ENCODE results near the gene CSNK2B.

The CSNK2B gene

DNA sequence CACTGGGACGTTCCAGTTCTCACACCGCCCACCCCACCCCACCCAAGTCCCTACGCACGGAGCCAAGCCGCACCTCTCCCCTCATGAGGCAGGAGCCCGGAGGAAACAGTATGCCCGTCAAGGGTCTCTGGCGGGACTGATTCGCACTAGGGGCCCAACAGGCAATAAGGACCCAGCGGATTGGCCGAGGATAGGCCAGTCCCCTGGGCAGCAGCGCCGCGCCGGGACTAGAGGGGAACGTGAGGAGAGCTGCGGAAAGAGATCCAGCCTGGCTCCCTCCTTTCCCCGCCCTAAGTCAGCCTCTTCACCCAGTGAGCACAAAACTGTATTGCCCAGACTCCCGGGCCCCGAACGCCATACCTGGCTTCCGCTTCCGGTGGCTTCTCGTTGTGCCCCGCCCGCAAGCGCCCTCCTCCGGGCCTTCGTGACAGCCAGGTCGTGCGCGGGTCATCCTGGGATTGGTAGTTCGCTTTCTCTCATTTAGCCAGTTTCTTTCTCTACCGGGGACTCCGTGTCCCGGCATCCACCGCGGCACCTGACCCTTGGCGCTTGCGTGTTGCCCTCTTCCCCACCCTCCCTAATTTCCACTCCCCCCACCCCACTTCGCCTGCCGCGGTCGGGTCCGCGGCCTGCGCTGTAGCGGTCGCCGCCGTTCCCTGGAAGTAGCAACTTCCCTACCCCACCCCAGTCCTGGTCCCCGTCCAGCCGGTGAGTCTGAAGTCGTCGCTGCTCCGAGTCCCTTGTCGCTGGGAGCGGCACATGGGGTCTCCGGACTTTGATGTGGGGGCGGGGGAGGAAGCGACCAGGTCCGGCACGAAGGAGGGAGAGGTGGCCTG lies at the start of gene CSNK2B:
CSNK2B (plus strand) TSS at position 580 of the 836 bp plus-strand sequence. CDS start 752 bp downstream, outside the sequence.
- peak; percentile 96 for DNase-seq

GRCh38 chr6:31617010-31617409 lies 48.9 kb upstream of the CSNK2B start:
- no peak for DNase-seq

DNA sequence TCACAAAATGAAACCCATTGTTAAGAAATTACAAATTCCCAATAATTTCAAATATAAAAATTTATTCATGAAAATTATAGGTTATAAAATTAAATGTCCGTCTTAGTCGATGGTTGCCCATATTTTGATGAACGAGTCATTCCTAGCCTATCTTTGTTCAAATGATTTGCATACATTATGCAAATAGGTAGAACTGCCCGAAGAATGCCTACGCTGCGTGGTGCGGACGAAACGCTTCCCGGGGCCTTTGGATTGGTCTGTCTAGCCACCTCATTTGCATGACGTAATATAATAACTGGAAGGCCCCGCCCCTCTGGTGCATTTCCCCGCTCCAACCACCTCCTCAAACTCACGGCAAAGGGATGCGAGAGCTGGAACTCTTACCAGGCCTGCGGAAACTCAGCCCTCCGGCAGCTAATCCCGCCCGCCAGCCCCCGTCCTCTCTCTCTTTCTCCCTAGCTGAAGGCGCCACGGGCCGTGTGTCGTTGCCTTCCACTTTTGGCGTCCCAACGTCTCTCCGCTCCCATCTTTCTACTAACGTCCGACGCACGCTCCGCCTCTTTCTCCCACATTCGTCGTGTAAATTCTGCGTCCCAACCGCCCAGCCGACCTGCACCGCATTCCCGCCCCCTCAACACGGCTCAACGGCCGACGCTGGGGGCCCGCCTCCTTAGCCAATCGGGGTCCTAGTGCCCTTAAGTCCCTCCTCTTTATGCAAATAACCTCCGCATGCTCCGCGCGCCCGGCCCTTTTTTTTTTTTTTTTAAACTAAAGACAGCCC lies 45.9 kb upstream of the CSNK2B start:
- DNase-seq: peak; percentile 92

DNA sequence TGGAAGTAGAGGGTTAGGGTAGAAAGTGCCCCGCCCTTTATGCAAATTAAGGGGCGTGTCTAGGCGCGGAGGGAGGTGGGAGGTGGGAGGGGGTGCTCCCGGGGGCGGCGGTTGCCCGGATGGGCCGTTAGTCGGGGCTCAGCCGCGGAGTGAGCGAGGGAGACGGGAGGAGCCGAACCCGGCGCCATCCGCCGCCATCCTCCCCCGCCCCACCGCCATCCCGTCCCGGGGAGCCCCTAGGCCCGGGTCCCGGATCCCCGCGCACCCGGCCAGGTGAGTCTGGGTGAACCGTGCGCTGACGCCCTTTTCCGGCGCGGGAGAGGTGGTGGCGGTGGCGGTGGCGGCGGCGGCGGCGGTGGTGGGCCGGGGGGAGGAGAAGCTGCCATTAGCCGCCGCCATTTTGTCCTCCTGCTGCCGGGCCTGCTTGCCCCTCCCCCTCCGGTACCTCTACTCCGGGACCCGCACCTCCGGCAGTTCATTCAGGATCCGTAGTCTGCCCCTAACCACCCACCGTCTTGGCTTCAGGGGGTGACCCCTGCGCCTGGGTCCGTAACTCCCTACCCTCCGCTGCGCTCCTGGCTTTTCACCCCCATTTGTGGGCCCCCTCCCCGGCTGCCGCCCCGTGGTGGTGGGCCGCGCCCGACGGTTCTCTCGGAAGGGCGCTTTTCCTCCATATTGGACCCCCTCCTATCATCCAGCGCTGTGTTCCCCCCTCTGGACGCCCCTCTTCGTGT lies 45.1 kb upstream of the CSNK2B start, which contains the start of gene PRRC2A:
PRRC2A (plus strand) TSS at position 130 of the 734 bp plus-strand sequence. CDS start 2,075 bp downstream, outside the sequence.
- peak; percentile 95 for DNase-seq

DNA sequence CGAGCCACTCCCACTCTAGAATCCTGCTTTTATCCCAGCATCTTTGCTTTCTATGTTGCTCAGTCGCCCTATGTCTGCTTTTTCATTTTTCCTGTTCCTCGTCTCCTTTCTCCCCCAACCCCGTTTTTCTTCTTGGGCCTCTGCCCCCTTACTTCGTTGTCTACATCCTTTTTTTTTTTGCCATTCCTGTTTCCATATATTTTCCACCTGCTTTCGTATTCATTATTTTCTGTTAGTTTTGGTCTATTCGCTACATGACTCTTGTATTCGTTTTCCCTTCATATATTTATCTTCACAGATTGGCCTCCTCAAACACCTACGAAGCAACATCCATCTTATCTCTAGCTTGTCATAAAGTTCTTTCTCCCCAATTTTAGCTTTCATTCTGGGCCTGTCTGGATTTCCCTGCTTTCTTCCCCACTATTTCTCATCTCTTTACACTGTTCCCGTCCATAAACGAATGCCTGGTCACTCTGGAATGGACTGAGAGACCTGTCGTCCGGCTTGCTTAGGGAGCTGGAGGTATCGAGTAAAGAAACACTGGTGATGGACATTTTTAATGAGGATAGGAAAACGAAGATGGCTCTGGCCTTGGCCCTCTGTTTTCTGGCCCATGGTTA lies 44.5 kb upstream of the CSNK2B start:
- DNase-seq: no peak

DNA sequence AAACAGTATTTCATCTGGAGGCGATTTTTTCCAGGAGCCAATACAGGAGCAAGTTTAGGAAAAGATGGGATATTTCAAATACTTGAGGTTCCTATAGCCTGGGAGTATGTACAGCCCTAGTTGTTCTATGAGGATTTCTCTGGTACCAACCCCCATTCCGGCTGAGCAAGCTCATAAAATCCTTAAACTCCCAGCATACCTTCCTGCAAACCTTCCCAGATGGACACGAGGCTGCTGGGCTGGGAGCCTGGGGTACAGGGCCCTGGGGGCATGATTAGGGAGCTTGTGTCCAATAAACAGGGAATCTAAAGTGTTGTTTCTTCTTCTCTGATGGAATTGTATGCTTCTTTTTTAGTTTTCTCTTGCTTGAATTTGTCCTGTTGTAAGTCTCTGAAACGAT lies 43.9 kb upstream of the CSNK2B start:
- no peak for DNase-seq

DNA sequence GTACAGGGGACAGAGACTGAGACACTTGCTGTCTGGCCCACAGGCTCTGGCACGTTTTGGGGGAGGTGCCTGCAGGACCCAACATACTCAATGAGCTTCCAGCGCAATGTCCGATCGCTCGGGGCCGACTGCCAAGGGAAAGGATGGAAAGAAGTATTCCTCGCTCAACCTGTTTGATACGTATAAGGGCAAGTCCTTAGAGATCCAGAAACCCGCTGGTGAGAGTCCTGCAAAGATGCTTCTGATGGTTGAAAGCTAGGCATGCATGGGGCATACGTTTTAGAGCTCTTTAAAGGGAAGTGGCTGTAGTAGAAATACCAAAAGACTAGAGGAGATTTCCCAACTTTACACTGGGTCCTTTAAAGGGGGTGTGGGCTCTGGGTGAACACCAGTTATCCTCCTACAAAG lies 43.2 kb upstream of the CSNK2B start:
- DNase-seq: no peak

DNA sequence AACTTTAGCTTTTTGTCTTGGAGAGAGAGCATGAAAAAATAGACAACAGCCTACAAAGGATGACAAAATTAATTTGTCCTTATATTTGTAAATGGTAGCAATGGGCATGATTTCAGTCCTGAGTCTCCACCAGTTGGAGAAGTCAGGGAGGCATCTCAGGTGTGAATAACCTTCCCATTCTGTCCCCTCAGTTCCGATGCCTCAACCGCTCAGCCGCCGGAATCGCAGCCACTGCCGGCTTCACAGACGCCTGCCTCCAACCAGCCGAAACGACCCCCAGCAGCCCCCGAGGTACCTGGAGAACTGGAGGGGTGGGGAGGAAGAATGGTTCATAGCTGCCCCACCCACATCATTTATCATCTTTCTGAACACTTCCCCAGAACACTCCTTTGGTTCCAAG lies 41.8 kb upstream of the CSNK2B start:
- no peak for DNase-seq

GRCh38 chr6:31626952-31627351 lies 38.9 kb upstream of the CSNK2B start:
- no peak for DNase-seq

DNA sequence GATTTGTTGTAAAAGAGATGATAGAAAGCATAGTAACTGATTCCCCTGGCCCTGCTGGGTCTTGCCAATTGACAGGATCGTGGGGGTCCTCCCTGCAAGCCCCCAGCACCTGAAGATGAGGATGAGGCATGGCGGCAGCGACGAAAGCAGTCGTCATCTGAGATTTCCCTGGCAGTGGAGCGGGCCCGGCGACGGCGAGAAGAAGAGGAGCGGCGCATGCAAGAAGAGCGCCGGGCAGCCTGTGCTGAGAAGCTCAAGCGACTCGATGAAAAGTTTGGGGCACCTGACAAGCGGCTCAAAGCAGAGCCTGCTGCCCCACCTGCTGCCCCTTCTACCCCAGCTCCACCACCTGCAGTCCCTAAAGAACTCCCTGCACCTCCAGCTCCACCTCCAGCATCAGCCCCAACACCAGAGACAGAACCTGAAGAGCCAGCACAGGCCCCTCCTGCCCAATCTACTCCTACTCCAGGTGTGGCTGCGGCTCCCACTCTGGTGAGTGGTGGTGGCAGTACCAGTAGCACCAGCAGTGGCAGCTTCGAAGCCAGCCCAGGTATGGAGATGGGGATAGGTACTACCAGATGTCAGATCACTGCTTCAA lies 38.1 kb upstream of the CSNK2B start:
- no peak for DNase-seq

DNA sequence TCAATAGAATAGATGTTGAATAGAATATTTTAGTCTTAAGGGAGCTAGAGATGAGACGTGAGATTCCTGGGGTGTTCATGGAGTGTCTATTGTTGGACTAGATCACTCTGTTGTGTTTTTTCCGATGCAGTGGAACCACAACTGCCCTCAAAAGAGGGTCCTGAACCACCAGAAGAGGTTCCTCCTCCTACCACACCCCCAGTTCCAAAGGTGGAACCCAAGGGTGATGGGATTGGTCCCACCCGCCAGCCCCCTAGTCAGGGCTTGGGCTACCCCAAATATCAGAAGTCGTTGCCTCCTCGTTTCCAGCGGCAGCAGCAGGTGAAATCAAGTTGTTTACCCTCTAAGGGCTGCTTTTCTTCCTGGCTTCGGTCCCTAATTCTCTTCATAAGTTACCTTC lies 36.9 kb upstream of the CSNK2B start:
- no peak for DNase-seq

- no peak for DNase-seq
Measured at GRCh38 chr6:31630177-31630934, 35.5 kb upstream of the CSNK2B start.

- no peak for DNase-seq
Measured at GRCh38 chr6:31631209-31631608, 34.7 kb upstream of the CSNK2B start.

DNA sequence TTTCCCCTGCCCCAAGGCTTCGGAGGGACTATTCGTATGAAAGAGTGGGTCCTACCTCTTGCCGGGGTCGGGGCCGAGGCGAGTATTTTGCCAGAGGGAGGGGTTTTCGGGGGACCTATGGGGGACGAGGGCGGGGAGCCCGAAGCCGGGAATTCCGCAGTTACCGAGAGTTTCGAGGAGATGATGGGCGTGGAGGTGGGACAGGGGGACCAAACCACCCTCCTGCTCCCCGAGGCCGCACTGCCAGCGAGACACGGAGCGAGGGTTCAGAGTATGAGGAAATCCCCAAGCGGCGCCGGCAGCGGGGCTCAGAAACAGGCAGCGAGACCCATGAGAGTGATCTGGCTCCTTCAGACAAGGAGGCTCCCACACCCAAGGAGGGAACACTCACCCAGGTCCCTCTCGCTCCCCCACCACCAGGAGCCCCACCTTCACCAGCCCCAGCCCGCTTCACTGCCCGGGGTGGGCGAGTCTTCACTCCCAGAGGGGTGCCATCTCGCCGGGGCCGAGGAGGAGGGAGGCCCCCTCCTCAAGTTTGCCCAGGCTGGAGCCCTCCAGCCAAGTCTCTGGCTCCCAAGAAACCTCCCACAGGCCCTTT lies 34.1 kb upstream of the CSNK2B start:
- no peak for DNase-seq

DNA sequence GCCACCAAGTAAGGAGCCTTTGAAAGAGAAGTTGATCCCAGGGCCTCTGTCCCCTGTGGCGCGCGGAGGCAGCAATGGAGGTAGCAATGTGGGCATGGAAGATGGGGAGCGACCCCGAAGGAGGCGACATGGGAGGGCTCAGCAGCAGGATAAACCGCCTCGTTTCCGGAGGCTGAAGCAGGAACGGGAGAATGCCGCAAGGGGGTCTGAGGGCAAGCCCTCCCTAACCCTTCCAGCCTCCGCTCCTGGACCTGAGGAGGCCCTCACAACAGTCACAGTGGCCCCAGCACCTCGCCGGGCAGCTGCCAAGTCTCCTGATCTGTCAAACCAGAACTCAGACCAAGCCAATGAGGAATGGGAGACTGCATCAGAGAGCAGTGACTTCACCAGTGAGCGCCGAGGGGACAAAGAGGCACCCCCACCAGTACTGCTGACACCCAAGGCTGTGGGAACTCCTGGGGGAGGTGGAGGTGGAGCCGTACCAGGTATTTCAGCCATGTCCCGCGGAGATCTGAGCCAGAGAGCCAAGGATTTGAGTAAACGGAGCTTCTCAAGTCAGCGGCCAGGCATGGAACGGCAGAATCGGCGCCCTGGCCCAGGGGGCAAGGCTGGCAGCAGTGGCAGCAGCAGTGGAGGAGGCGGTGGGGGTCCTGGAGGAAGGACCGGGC lies 33.5 kb upstream of the CSNK2B start:
- DNase-seq: no peak

GRCh38 chr6:31633447-31633846 lies 32.4 kb upstream of the CSNK2B start:
- no peak for DNase-seq

DNA sequence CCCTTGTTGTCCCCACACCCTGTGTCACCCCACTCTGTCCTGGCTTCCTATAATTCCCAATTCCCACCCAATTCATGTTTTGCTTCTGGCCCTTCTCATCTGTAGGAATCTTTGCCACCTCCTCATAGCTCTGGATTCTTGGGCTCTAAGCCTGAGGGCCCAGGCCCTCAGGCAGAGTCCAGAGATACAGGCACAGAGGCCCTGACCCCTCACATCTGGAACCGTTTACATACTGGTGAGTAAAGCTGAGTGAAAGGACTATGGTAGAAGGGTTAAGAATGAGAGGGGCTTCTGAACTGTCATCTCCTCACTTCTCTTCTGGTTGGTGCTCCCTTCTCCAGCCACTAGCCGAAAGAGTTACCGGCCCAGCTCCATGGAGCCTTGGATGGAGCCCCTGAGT lies 31.7 kb upstream of the CSNK2B start:
- no peak for DNase-seq

DNA sequence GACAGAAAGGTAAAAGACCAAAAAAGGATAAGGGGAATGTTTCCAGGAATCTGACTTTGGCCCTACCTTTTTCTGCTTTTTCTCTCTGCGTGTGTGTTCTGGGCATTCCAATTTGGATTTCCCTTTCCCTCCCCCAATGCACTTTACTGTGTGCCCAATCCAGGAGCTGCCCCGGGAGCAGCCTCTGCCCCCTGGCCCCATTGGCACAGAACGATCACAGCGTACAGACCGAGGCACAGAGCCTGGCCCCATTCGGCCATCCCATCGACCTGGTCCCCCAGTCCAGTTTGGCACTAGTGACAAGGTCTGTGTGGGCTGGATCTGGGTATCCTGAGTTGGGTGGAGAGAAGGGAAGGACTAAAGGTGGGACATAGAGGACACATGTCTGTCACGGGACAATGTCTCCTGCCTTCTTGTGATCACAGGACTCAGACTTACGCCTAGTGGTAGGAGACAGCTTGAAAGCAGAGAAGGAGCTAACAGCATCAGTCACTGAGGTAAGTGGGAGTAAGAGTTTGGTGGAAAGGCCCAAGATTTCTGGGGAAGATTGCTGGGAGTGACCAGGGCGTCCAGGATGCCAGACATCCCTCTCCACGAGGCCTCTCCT lies 30.8 kb upstream of the CSNK2B start:
- no peak for DNase-seq

GRCh38 chr6:31636698-31637596 lies 28.9 kb upstream of the CSNK2B start:
- DNase-seq: no peak
